ENCODE data around the gene PDCD2L.
"Not testable (repeated sequence)": the region's sequence is repeated elsewhere in the genome, so short reads cannot be mapped to it uniquely, and the experiment has no call there.

PDCD2L gene

GRCh38 chr19:34388745-34389144, 15.5 kb upstream of the PDCD2L start:
- H3K27ac Mint-ChIP-seq; H3K27me3 Mint-ChIP-seq; H3K4me1 Mint-ChIP-seq (ENCODE audit: low read depth); H3K4me3 Mint-ChIP-seq; H3K9me3 Mint-ChIP-seq: not testable (repeated sequence)
- peaks cover 33% of the 10 kb centered on the region for H3K36me3 Mint-ChIP-seq (ENCODE audit: low read depth)

- Mint-ChIP-seq H3K4me1 (ENCODE audit: low read depth) (no peaks in the 10 kb centered on the region), H3K27me3 (no peaks in the 10 kb centered on the region), H3K9me3 (no peaks in the 10 kb centered on the region)
Measured at GRCh38 chr19:34391813-34392212, 12.4 kb upstream of the PDCD2L start.

GRCh38 chr19:34393031-34393430, 11.2 kb upstream of the PDCD2L start:
- no peak overlapping the region for H3K27ac Mint-ChIP-seq
- H3K4me3 Mint-ChIP-seq, result no peak overlapping the region
- H3K4me1 Mint-ChIP-seq (ENCODE audit: low read depth), result no peaks in the 10 kb centered on the region
- H3K27me3 Mint-ChIP-seq, result no peaks in the 10 kb centered on the region
- no peaks in the 10 kb centered on the region for H3K9me3 Mint-ChIP-seq
- H3K36me3 Mint-ChIP-seq (ENCODE audit: low read depth), result peaks cover 14% of the 10 kb centered on the region

More at GRCh38 chr19:34391813-34392212, 12.4 kb upstream of the PDCD2L start:
- Mint-ChIP-seq H3K36me3 (ENCODE audit: low read depth) (peaks cover 8% of the 10 kb centered on the region), H3K27ac (no peak overlapping the region), H3K4me3 (no peak overlapping the region)

- Mint-ChIP-seq H3K4me1 (ENCODE audit: low read depth) (no peaks in the 10 kb centered on the region), H3K9me3 (no peaks in the 10 kb centered on the region), H3K36me3 (ENCODE audit: low read depth) (peaks cover 9% of the 10 kb centered on the region), H3K27ac (no peak overlapping the region), H3K27me3 (no peaks in the 10 kb centered on the region), H3K4me3 (no peak overlapping the region)
Measured at GRCh38 chr19:34393629-34394028, 10.6 kb upstream of the PDCD2L start.

- Mint-ChIP-seq H3K4me3 (no peak overlapping the region), H3K4me1 (ENCODE audit: low read depth) (no peaks in the 10 kb centered on the region), H3K9me3 (no peaks in the 10 kb centered on the region), H3K36me3 (ENCODE audit: low read depth) (peaks cover 36% of the 10 kb centered on the region), H3K27ac (no peak overlapping the region), H3K27me3 (no peaks in the 10 kb centered on the region)
Measured at GRCh38 chr19:34397853-34398252, 6.3 kb upstream of the PDCD2L start.

GRCh38 chr19:34399886-34400285, 4.3 kb upstream of the PDCD2L start:
- H3K27me3 Mint-ChIP-seq, result no peaks in the 10 kb centered on the region
- no peak overlapping the region for H3K27ac Mint-ChIP-seq
- no peaks in the 10 kb centered on the region for H3K9me3 Mint-ChIP-seq
- no peak overlapping the region for H3K4me3 Mint-ChIP-seq
- H3K36me3 Mint-ChIP-seq (ENCODE audit: low read depth), result peaks cover 36% of the 10 kb centered on the region
- H3K4me1 Mint-ChIP-seq (ENCODE audit: low read depth), result peaks cover 9% of the 10 kb centered on the region

- Mint-ChIP-seq H3K36me3 (ENCODE audit: low read depth) (peaks cover 33% of the 10 kb centered on the region), H3K4me1 (ENCODE audit: low read depth) (peaks cover 12% of the 10 kb centered on the region)
- not testable (repeated sequence) for H3K27ac Mint-ChIP-seq, H3K27me3 Mint-ChIP-seq, H3K9me3 Mint-ChIP-seq, H3K4me3 Mint-ChIP-seq
Measured at GRCh38 chr19:34400844-34401243, 3.4 kb upstream of the PDCD2L start.

GRCh38 chr19:34402074-34402600, 2.1 kb upstream of the PDCD2L start:
- H3K27me3 Mint-ChIP-seq, result no peaks in the 10 kb centered on the region
- H3K36me3 Mint-ChIP-seq (ENCODE audit: low read depth), result peaks cover 31% of the 10 kb centered on the region
- H3K9me3 Mint-ChIP-seq, result no peaks in the 10 kb centered on the region
- no peak overlapping the region for H3K27ac Mint-ChIP-seq
- no peak overlapping the region for H3K4me3 Mint-ChIP-seq
- peaks cover 19% of the 10 kb centered on the region for H3K4me1 Mint-ChIP-seq (ENCODE audit: low read depth)

- Mint-ChIP-seq H3K4me1 (ENCODE audit: low read depth) (peaks cover 23% of the 10 kb centered on the region), H3K27me3 (no peaks in the 10 kb centered on the region), H3K9me3 (no peaks in the 10 kb centered on the region), H3K36me3 (ENCODE audit: low read depth) (peaks cover 34% of the 10 kb centered on the region), H3K4me3 (peak overlapping the region; percentile 87), H3K27ac (no peak overlapping the region)
Measured at GRCh38 chr19:34403784-34404108, 453 bp upstream of the PDCD2L start.

GRCh38 chr19:34405892-34406660, 1.9 kb downstream of the PDCD2L start:
- Mint-ChIP-seq H3K27ac (no peak overlapping the region), H3K4me1 (ENCODE audit: low read depth) (peaks cover 27% of the 10 kb centered on the region), H3K36me3 (ENCODE audit: low read depth) (peaks cover 31% of the 10 kb centered on the region), H3K9me3 (no peaks in the 10 kb centered on the region), H3K27me3 (no peaks in the 10 kb centered on the region), H3K4me3 (peak overlapping the region; percentile 49)

GRCh38 chr19:34408411-34408810, 4.2 kb downstream of the PDCD2L start:
- H3K4me3 Mint-ChIP-seq, result no peak overlapping the region
- no peaks in the 10 kb centered on the region for H3K9me3 Mint-ChIP-seq

GRCh38 chr19:34409189-34410164, 5.3 kb downstream of the PDCD2L start:
- H3K36me3 Mint-ChIP-seq (ENCODE audit: low read depth), result peaks cover 34% of the 10 kb centered on the region
- H3K27ac Mint-ChIP-seq, result no peak overlapping the region
- H3K27me3 Mint-ChIP-seq, result no peaks in the 10 kb centered on the region
- no peak overlapping the region for H3K4me3 Mint-ChIP-seq
- no peaks in the 10 kb centered on the region for H3K9me3 Mint-ChIP-seq
- H3K4me1 Mint-ChIP-seq (ENCODE audit: low read depth), result peaks cover 20% of the 10 kb centered on the region

More at GRCh38 chr19:34408411-34408810, 4.2 kb downstream of the PDCD2L start:
- Mint-ChIP-seq H3K36me3 (ENCODE audit: low read depth) (peaks cover 28% of the 10 kb centered on the region), H3K27ac (no peak overlapping the region), H3K4me1 (ENCODE audit: low read depth) (peaks cover 27% of the 10 kb centered on the region), H3K27me3 (no peaks in the 10 kb centered on the region)

- Mint-ChIP-seq H3K27ac (no peak overlapping the region), H3K36me3 (ENCODE audit: low read depth) (peaks cover 44% of the 10 kb centered on the region), H3K4me3 (no peak overlapping the region), H3K4me1 (ENCODE audit: low read depth) (peaks cover 12% of the 10 kb centered on the region), H3K9me3 (no peaks in the 10 kb centered on the region), H3K27me3 (no peaks in the 10 kb centered on the region)
Measured at GRCh38 chr19:34411216-34411615, 7.0 kb downstream of the PDCD2L start.

GRCh38 chr19:34416021-34416545, 11.9 kb downstream of the PDCD2L start:
- no peak overlapping the region for H3K27ac Mint-ChIP-seq
- H3K27me3 Mint-ChIP-seq, result no peaks in the 10 kb centered on the region
- no peak overlapping the region for H3K4me3 Mint-ChIP-seq
- H3K36me3 Mint-ChIP-seq (ENCODE audit: low read depth), result peaks cover 56% of the 10 kb centered on the region
- peaks cover 6% of the 10 kb centered on the region for H3K4me1 Mint-ChIP-seq (ENCODE audit: low read depth)
- no peaks in the 10 kb centered on the region for H3K9me3 Mint-ChIP-seq

- H3K9me3 Mint-ChIP-seq, result no peaks in the 10 kb centered on the region
- H3K4me1 Mint-ChIP-seq (ENCODE audit: low read depth), result peaks cover 6% of the 10 kb centered on the region
- H3K27me3 Mint-ChIP-seq, result no peaks in the 10 kb centered on the region
- peaks cover 64% of the 10 kb centered on the region for H3K36me3 Mint-ChIP-seq (ENCODE audit: low read depth)
- H3K4me3 Mint-ChIP-seq, result no peak overlapping the region
- no peak overlapping the region for H3K27ac Mint-ChIP-seq
Measured at GRCh38 chr19:34418300-34418699, 14.1 kb downstream of the PDCD2L start.

Data from stimulated activated naive CD8-positive, alpha-beta T cell treated with anti-CD3 and anti-CD28 coated beads, Interleukin-15, Interleukin-2, amounts not matched to agents 100 ng/mL and 50 ng/mL, for 24 hours (primary cell).